ENCODE results near the gene UBAC1. TPM values are rescaled to one million over a fixed set of nuclear protein-coding genes. Genes with fewer than 3 reads are reported as not detected.

Gene UBAC1
- total RNA-seq, 1 experiment from 2014 or later: 55.6 TPM

DNA sequence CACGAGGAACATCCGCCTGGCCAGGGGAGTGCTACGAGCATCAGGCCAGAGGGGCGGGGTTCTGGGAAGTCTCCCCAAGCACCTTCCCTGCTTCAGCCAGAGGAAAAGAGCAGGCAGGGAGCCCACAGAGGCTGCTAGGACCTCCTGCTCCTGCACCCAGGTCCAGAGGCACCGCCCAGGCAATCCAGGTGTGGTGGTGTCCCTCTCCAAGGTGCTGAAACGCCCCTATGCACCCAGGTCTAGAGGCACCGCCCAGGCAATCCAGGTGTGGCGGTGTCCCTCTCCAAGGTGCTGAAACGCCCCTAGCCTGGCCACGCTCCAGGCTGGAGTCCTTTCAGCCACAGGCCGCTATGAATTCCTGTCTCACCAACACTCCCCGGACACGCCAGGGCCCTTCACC, 10.7 kb upstream of the UBAC1 start (continued):
- TF ChIP-seq ETV6 (CRISPR knock-in tag; IDR thresholded peaks at IDR 0.05) (peak; percentile 100), SP1 (CRISPR knock-in tag; conservative IDR thresholded peaks at IDR 0.05) (peak; percentile 96), ZNF219 (CRISPR knock-in tag; IDR thresholded peaks at IDR 0.05; ENCODE audit: borderline replicate concordance) (peak; percentile 99), FOXJ3 (CRISPR knock-in tag; IDR thresholded peaks at IDR 0.05; ENCODE audit: borderline replicate concordance) (peak; percentile 92; the same call in 1 of the 2 replicates), NFE2L1 (CRISPR knock-in tag; IDR thresholded peaks at IDR 0.05) (peak; percentile 99), SOX15 (CRISPR knock-in tag; IDR thresholded peaks at IDR 0.05) (no peak), CBFB (CRISPR knock-in tag; IDR thresholded peaks at IDR 0.05; ENCODE audit: low read depth) (peak; percentile 99), NR1H2 (CRISPR knock-in tag; IDR thresholded peaks at IDR 0.05) (peak; percentile 86; the same call in 1 of the 2 replicates), PRRX2 (CRISPR knock-in tag; IDR thresholded peaks at IDR 0.05) (peak; percentile 91; the same call in 1 of the 2 replicates), ZBTB21 (CRISPR knock-in tag; IDR thresholded peaks at IDR 0.05; ENCODE audit: borderline replicate concordance) (peak; percentile 97), JAZF1 (CRISPR knock-in tag; IDR thresholded peaks at IDR 0.05) (no peak), TCF7 (CRISPR knock-in tag; IDR thresholded peaks at IDR 0.05; ENCODE audit: low read depth) (peak; percentile 98), NR2C2 (CRISPR knock-in tag; IDR thresholded peaks at IDR 0.05) (peak; percentile 88), NFATC4 (CRISPR knock-in tag; IDR thresholded peaks at IDR 0.05) (no peak), HMGA2 (CRISPR knock-in tag; IDR thresholded peaks at IDR 0.05) (no peak), TEAD1 (CRISPR knock-in tag; IDR thresholded peaks at IDR 0.05) (peak; percentile 100)
- TF ChIP-seq, protein P1, sequence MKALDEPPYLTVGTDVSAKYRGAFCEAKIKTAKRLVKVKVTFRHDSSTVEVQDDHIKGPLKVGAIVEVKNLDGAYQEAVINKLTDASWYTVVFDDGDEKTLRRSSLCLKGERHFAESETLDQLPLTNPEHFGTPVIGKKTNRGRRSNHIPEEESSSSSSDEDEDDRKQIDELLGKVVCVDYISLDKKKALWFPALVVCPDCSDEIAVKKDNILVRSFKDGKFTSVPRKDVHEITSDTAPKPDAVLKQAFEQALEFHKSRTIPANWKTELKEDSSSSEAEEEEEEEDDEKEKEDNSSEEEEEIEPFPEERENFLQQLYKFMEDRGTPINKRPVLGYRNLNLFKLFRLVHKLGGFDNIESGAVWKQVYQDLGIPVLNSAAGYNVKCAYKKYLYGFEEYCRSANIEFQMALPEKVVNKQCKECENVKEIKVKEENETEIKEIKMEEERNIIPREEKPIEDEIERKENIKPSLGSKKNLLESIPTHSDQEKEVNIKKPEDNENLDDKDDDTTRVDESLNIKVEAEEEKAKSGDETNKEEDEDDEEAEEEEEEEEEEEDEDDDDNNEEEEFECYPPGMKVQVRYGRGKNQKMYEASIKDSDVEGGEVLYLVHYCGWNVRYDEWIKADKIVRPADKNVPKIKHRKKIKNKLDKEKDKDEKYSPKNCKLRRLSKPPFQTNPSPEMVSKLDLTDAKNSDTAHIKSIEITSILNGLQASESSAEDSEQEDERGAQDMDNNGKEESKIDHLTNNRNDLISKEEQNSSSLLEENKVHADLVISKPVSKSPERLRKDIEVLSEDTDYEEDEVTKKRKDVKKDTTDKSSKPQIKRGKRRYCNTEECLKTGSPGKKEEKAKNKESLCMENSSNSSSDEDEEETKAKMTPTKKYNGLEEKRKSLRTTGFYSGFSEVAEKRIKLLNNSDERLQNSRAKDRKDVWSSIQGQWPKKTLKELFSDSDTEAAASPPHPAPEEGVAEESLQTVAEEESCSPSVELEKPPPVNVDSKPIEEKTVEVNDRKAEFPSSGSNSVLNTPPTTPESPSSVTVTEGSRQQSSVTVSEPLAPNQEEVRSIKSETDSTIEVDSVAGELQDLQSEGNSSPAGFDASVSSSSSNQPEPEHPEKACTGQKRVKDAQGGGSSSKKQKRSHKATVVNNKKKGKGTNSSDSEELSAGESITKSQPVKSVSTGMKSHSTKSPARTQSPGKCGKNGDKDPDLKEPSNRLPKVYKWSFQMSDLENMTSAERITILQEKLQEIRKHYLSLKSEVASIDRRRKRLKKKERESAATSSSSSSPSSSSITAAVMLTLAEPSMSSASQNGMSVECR (CRISPR knock-in tag; IDR thresholded peaks at IDR 0.05; ENCODE audit: borderline replicate concordance): peak; percentile 100
- TF ChIP-seq, protein P2, sequence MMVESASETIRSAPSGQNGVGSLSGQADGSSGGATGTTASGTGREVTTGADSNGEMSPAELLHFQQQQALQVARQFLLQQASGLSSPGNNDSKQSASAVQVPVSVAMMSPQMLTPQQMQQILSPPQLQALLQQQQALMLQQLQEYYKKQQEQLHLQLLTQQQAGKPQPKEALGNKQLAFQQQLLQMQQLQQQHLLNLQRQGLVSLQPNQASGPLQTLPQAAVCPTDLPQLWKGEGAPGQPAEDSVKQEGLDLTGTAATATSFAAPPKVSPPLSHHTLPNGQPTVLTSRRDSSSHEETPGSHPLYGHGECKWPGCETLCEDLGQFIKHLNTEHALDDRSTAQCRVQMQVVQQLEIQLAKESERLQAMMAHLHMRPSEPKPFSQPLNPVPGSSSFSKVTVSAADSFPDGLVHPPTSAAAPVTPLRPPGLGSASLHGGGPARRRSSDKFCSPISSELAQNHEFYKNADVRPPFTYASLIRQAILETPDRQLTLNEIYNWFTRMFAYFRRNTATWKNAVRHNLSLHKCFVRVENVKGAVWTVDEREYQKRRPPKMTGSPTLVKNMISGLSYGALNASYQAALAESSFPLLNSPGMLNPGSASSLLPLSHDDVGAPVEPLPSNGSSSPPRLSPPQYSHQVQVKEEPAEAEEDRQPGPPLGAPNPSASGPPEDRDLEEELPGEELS (CRISPR knock-in tag; IDR thresholded peaks at IDR 0.05): peak; percentile 100
- TF ChIP-seq, protein P3, sequence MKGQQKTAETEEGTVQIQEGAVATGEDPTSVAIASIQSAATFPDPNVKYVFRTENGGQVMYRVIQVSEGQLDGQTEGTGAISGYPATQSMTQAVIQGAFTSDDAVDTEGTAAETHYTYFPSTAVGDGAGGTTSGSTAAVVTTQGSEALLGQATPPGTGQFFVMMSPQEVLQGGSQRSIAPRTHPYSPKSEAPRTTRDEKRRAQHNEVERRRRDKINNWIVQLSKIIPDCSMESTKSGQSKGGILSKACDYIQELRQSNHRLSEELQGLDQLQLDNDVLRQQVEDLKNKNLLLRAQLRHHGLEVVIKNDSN (CRISPR knock-in tag; IDR thresholded peaks at IDR 0.05): peak; percentile 93
- TF ChIP-seq, protein P4, sequence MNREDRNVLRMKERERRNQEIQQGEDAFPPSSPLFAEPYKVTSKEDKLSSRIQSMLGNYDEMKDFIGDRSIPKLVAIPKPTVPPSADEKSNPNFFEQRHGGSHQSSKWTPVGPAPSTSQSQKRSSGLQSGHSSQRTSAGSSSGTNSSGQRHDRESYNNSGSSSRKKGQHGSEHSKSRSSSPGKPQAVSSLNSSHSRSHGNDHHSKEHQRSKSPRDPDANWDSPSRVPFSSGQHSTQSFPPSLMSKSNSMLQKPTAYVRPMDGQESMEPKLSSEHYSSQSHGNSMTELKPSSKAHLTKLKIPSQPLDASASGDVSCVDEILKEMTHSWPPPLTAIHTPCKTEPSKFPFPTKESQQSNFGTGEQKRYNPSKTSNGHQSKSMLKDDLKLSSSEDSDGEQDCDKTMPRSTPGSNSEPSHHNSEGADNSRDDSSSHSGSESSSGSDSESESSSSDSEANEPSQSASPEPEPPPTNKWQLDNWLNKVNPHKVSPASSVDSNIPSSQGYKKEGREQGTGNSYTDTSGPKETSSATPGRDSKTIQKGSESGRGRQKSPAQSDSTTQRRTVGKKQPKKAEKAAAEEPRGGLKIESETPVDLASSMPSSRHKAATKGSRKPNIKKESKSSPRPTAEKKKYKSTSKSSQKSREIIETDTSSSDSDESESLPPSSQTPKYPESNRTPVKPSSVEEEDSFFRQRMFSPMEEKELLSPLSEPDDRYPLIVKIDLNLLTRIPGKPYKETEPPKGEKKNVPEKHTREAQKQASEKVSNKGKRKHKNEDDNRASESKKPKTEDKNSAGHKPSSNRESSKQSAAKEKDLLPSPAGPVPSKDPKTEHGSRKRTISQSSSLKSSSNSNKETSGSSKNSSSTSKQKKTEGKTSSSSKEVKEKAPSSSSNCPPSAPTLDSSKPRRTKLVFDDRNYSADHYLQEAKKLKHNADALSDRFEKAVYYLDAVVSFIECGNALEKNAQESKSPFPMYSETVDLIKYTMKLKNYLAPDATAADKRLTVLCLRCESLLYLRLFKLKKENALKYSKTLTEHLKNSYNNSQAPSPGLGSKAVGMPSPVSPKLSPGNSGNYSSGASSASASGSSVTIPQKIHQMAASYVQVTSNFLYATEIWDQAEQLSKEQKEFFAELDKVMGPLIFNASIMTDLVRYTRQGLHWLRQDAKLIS (CRISPR knock-in tag; IDR thresholded peaks at IDR 0.05; ENCODE audit: borderline replicate concordance): peak; percentile 98

All from WTC11 (cell line).